Immature natural killer cell (primary cell): ENCODE results near the gene OBSCN. TPM values are rescaled to one million over a fixed set of nuclear protein-coding genes. Genes with fewer than 3 reads are reported as not detected.
"Not testable (repeated sequence)": the region's sequence is repeated elsewhere in the genome, so short reads cannot be mapped to it uniquely, and the experiment has no call there.

Experiments used
- DNase-seq, 3 donors: peaks; one replicate each; pipeline ENCODE4 v3.0.0; 2022; ENCODE audit warnings: mixed read lengths in 1 of 3
- H3K27ac Mint-ChIP-seq, 6 donors: one replicate each; pipeline ENCODE4 v1.8.0; 2020; ENCODE audit warnings: mixed read lengths in 6 of 6, mild to moderate bottlenecking in 5 of 6, inconsistent platforms in 4 of 6, moderate library complexity in 3 of 6
- H3K27me3 Mint-ChIP-seq, 3 donors: one replicate each; pipeline ENCODE4 v1.8.0; 2020 to 2021; ENCODE audit warnings: low read depth in 3 of 3, mild to moderate bottlenecking in 3 of 3, mixed read lengths in 3 of 3, moderate library complexity in 3 of 3, inconsistent platforms in 1 of 3
- H3K36me3 Mint-ChIP-seq, 3 donors: one replicate each; pipeline ENCODE4 v1.8.0; 2020; ENCODE audit warnings: mixed read lengths in 3 of 3, inconsistent platforms in 2 of 3, mild to moderate bottlenecking in 2 of 3
- H3K4me1 Mint-ChIP-seq, 2 donors: one replicate each; pipeline ENCODE4 v1.8.0; 2020; ENCODE audit warnings: inconsistent platforms in 2 of 2, mild to moderate bottlenecking in 2 of 2, mixed read lengths in 2 of 2, moderate library complexity in 1 of 2
- H3K4me3 Mint-ChIP-seq, 5 donors: one replicate each; pipeline ENCODE4 v1.8.0; 2020; ENCODE audit warnings: mild to moderate bottlenecking in 5 of 5, mixed read lengths in 5 of 5, inconsistent platforms in 3 of 5, moderate library complexity in 3 of 5
- H3K9me3 Mint-ChIP-seq, 6 donors: one replicate each; pipeline ENCODE4 v1.8.0; 2020; ENCODE audit warnings: mild to moderate bottlenecking in 6 of 6, mixed read lengths in 6 of 6, inconsistent platforms in 4 of 6, moderate library complexity in 3 of 6
- polyA plus RNA-seq, 3 donors: library from polyadenylated mRNA; unstranded; fragments of 300-500 nt; fragmentation: Illumina TruSeq; gene quantifications; one replicate each; pipeline ENCODE4 v1.2.3, GENCODE V29; 2021

OBSCN gene
- polyA plus RNA-seq, 3 donors from 2014 or later = 0.19 to 1.9 TPM; not detected in 1

DNA sequence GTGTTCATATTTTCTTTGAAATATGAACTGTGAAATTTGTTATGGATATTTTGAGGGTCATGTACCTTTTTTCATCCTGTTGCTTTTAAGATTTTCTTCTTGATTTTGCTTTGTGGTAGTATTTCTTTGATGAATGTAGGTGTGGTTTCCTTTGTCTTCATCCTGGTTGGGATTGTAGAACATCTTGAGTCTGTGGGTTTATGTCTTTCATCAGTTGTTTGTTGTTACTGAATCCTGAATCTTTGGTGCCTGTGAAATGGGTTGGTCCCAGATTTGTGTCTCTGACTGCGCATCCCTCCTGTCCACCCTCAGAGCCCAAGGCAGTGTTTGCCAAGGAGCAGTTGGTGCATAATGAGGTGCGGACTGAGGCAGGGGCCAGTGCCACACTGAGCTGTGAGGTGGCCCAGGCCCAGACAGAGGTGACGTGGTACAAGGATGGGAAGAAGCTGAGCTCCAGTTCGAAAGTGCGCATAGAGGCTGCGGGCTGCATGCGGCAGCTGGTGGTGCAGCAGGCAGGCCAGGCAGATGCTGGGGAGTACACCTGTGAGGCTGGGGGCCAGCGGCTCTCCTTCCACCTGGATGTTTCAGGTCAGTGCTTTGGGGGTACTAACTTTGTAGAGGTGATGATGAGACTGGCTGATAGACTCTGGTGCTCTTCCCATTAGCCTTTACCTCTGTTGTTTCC, 38.5 kb downstream of the OBSCN start:
- Mint-ChIP-seq H3K27ac (no peak overlapping the region), H3K4me3 (no peak overlapping the region), H3K36me3 (peaks cover 33 to 77% (median 68%) of the 10 kb centered on the region in 3 donors), H3K27me3 (no peaks in the 10 kb centered on the region), H3K4me1 (no peaks in the 10 kb centered on the region), H3K9me3 (peaks cover 6 to 34% (median 30%) of the 10 kb centered on the region in 6 donors)
- DNase-seq = no peak

DNA sequence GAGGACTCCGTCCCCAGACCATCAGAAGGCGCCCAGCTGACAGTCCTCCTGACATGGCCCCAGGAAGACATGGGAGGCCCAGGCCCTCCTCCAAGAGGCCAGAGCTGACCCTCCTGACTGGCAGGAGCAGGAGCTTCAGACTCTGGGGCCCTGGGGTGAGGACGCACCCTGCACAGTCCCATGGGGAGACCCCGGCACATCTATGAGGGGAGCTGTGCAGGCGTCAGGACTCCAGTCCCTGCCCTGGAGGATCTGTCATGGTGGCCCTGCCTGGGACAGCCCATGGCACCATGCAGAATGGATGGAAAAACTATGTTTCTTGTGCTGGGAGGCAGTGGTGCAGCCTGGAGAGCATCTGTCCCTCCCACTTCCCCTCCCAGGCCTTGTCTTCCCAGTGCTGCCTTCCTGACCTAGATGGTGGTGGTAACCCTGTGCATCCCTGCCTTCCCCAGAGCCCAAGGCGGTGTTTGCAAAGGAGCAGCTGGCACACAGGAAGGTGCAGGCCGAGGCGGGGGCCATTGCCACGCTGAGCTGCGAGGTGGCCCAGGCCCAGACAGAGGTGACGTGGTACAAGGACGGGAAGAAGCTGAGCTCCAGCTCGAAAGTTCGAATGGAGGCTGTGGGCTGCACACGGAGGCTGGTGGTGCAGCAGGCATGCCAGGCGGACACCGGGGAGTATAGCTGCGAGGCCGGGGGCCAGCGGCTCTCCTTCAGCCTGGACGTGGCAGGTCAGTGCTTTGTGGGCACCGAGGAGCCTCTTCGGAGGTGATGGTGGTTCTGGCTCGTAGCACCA, 41.9 kb downstream of the OBSCN start:
- Mint-ChIP-seq H3K4me3 (no peak overlapping the region), H3K9me3 (peaks cover 0 to 8% (median under 1%) of the 10 kb centered on the region in 6 donors), H3K27me3 (peaks cover 0 to 3% (median 0%) of the 10 kb centered on the region in 3 donors), H3K36me3 (peaks cover 13 to 55% (median 45%) of the 10 kb centered on the region in 3 donors), H3K4me1 (no peaks in the 10 kb centered on the region), H3K27ac (no peak overlapping the region)
- no peak for DNase-seq

DNA sequence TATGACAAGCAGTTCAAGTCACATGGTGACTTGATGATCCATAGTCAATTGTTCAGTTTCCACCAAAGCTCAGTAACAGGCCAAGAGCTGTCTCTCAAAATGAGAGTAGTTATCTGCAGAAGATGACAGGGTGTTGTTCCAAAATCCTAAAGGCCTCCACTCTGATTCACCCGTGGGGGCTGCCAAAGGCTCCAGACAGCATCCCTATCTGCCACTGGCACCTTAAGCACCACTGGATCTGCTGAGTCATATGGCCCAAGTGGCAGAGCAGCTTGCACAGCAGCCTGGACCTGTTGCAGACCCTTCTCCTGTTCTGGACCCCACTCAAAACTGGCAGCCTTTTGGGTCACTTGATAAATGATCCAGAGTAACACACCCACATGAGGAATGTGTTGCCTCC, 44.6 kb downstream of the OBSCN start:
- H3K36me3 Mint-ChIP-seq = peaks cover 0 to 33% (median 26%) of the 10 kb centered on the region in 3 donors
- not testable (repeated sequence) for H3K4me1 Mint-ChIP-seq, H3K27me3 Mint-ChIP-seq, H3K27ac Mint-ChIP-seq, H3K9me3 Mint-ChIP-seq, H3K4me3 Mint-ChIP-seq, DNase-seq

- Mint-ChIP-seq H3K36me3 (peaks cover 0 to 21% (median 16%) of the 10 kb centered on the region in 3 donors), H3K9me3 (peaks cover 0 to 6% (median 0%) of the 10 kb centered on the region in 6 donors), H3K4me1 (no peaks in the 10 kb centered on the region), H3K27me3 (peaks cover 0 to 2% (median 0%) of the 10 kb centered on the region in 3 donors), H3K27ac (no peak overlapping the region), H3K4me3 (no peak overlapping the region)
- DNase-seq = no peak
Measured at GRCh38 chr1:228256626-228257375, 49.0 kb downstream of the OBSCN start.

GRCh38 chr1:228258486-228258885, 50.6 kb downstream of the OBSCN start:
- H3K27me3 Mint-ChIP-seq = no peaks in the 10 kb centered on the region
- peaks cover 0 to 11% (median under 1%) of the 10 kb centered on the region in 6 donors for H3K9me3 Mint-ChIP-seq
- peaks cover 0 to 21% (median 10%) of the 10 kb centered on the region in 3 donors for H3K36me3 Mint-ChIP-seq
- no peak for DNase-seq
- H3K27ac Mint-ChIP-seq = no peak overlapping the region
- H3K4me3 Mint-ChIP-seq = no peak overlapping the region
- H3K4me1 Mint-ChIP-seq = no peaks in the 10 kb centered on the region

DNA sequence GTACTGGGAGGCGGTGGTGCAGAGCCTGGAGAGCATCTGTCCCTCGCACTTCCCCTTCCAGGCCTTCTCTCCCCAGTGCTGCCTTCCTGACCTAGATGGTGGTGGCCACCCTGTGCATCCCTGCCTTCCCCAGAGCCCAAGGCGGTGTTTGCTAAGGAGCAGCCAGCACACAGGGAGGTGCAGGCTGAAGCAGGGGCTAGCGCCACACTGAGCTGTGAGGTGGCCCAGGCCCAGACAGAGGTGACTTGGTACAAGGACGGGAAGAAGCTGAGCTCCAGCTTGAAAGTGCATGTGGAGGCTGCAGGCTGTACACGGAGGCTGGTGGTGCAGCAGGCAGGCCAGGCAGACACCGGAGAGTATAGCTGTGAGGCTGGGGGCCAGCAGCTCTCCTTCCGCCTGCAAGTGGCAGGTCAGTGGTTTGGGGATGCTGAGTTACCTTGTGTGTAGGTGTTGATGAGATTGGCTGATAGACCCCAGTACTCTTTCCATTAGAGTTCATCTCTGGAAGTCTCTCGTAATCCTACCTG, 51.6 kb downstream of the OBSCN start:
- Mint-ChIP-seq H3K36me3 (peaks cover 0 to 17% (median 10%) of the 10 kb centered on the region in 3 donors), H3K27ac (no peak overlapping the region), H3K9me3 (peaks cover 0 to 11% (median under 1%) of the 10 kb centered on the region in 6 donors), H3K27me3 (no peaks in the 10 kb centered on the region), H3K4me1 (no peaks in the 10 kb centered on the region), H3K4me3 (no peak overlapping the region)
- DNase-seq = no peak

DNA sequence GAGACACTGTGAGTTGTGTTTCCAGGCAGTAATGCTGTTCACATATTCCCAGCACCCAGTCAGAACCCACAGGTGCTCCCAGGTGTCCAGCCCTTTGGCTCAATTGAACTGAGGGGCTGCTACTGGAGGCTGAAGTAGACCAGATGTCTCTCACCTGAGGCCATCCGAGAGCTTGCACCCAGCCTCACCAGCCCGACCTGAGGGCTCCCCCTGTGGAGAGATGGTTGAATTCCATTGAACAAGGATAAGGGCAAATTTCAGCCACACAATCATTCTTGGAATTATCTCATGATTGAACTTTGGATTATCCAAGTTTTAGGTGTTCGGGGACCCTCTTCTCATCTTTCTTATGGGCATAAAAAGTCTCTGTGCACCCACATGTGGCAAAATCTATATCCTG, 52.1 kb downstream of the OBSCN start:
- no peaks in the 10 kb centered on the region for H3K4me1 Mint-ChIP-seq
- no peaks in the 10 kb centered on the region for H3K27me3 Mint-ChIP-seq
- H3K9me3 Mint-ChIP-seq = peaks cover 0 to 11% (median 2%) of the 10 kb centered on the region in 6 donors
- no peak for DNase-seq
- H3K36me3 Mint-ChIP-seq = peaks cover 0 to 17% (median 10%) of the 10 kb centered on the region in 3 donors
- H3K4me3 Mint-ChIP-seq = no peak overlapping the region
- no peak overlapping the region for H3K27ac Mint-ChIP-seq

DNA sequence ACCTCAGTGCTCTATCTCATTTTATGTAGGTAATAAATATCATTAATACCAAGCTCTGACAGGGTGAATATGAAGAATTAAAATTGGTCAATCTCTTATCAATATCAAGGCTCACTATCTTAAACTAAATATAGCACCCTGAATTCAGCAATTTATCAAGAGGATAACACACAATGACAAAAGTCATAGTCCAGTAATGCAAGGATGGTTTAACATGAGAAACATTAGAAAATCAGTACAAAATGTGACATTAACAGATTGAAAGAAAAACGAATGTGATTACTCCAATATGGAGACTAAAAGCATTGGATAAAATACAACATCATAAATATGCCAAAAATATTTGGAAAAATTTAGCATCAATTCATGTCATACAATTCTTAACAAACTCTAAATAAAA, 53.9 kb downstream of the OBSCN start:
- peaks cover 0 to 14% (median 5%) of the 10 kb centered on the region in 3 donors for H3K36me3 Mint-ChIP-seq
- no peak overlapping the region for H3K27ac Mint-ChIP-seq
- peaks cover 0 to 11% (median 2%) of the 10 kb centered on the region in 6 donors for H3K9me3 Mint-ChIP-seq
- H3K4me1 Mint-ChIP-seq = no peaks in the 10 kb centered on the region
- H3K27me3 Mint-ChIP-seq = no peaks in the 10 kb centered on the region
- DNase-seq = no peak
- H3K4me3 Mint-ChIP-seq = no peak overlapping the region

- no peaks in the 10 kb centered on the region for H3K4me1 Mint-ChIP-seq
- no peaks in the 10 kb centered on the region for H3K27me3 Mint-ChIP-seq
- H3K4me3 Mint-ChIP-seq = no peak overlapping the region
- no peak overlapping the region for H3K27ac Mint-ChIP-seq
- DNase-seq = no peak
- peaks cover 0 to 11% (median 2%) of the 10 kb centered on the region in 6 donors for H3K9me3 Mint-ChIP-seq
- peaks cover 0 to 14% (median 5%) of the 10 kb centered on the region in 3 donors for H3K36me3 Mint-ChIP-seq
Measured at GRCh38 chr1:228262475-228262874, 54.6 kb downstream of the OBSCN start.

DNA sequence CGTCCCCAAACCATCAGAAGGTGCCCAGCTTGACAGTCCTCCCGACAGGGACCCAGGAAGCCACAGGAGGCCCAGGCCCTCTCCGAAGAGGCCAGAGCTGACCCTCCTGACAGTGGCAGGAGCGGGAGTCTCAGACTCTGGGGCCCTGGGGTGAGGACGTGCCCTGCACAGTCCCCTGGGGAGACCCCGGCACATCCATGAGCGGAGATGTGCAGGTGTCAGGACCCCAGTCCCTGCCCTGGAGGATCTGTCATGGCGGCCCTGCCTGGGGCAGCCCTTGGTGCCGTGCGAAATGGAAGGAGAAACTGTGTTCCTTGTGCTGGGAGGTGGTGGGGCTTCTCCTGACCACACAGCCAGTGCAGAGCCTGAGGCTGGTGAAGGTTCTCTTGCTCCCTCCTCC, 55.8 kb downstream of the OBSCN start:
- Mint-ChIP-seq H3K27me3 (no peaks in the 10 kb centered on the region), H3K4me1 (no peaks in the 10 kb centered on the region), H3K27ac (no peak overlapping the region), H3K4me3 (no peak overlapping the region), H3K36me3 (peaks cover 0 to 14% (median 5%) of the 10 kb centered on the region in 3 donors), H3K9me3 (peaks cover 0 to 11% (median 2%) of the 10 kb centered on the region in 6 donors)
- no peak for DNase-seq

DNA sequence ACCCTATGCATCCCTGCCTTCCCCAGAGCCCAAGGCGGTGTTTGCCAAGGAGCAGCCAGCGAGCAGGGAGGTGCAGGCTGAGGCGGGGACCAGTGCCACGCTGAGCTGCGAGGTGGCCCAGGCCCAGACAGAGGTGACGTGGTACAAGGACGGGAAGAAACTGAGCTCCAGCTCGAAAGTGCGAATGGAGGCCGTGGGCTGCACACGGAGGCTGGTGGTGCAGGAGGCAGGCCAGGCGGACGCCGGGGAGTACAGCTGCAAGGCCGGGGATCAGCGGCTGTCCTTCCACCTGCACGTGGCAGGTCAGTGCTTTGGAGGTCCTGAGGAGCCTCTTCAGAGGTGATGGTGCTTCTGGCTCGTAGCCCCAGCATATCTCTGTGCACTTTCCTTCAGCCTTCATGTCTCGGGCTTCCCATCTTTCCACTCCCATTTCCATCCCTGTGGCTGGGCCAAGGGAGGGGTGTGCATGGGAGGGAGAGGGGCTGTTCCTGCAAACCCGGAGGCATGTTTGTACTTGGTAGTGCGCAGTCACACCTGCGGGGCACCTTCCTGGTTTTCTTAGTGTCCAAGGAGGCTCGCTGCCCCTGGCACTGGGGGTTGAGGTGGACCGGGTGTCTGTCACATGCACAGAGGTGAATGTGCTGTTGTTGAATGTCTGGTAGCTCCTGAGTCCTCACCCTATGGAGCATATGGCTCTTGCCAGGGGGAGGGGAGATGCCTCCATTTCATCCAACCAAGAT, 56.4 kb downstream of the OBSCN start:
- H3K36me3 Mint-ChIP-seq = peaks cover 0 to 14% (median 5%) of the 10 kb centered on the region in 3 donors
- H3K4me3 Mint-ChIP-seq = no peak overlapping the region
- no peaks in the 10 kb centered on the region for H3K4me1 Mint-ChIP-seq
- H3K27me3 Mint-ChIP-seq = no peaks in the 10 kb centered on the region
- no peak for DNase-seq
- H3K27ac Mint-ChIP-seq = no peak overlapping the region
- peaks cover 0 to 11% (median 2%) of the 10 kb centered on the region in 6 donors for H3K9me3 Mint-ChIP-seq

- Mint-ChIP-seq H3K36me3 (peaks cover 0 to 14% (median 5%) of the 10 kb centered on the region in 3 donors), H3K27me3 (no peaks in the 10 kb centered on the region), H3K9me3 (peaks cover 0 to 11% (median 2%) of the 10 kb centered on the region in 6 donors), H3K4me3 (no peak overlapping the region), H3K4me1 (no peaks in the 10 kb centered on the region), H3K27ac (no peak overlapping the region)
- DNase-seq = no peak
Measured at GRCh38 chr1:228265167-228265566, 57.3 kb downstream of the OBSCN start.
